WERI-Rb-1 (cell line): ENCODE measurements around the gene KPNA4.

Source experiments
- DNase-seq: peaks from one replicate; pipeline ENCODE4 v3.0.0-alpha.2; 2020
- H3K27ac ChIP-seq: fragments of 250-450 bp; sonication (Bioruptor Pico); 2 replicates; pipeline ENCODE4 v1.5.1; 2020; ENCODE audit warnings: mild to moderate bottlenecking, moderate library complexity
- H3K27me3 ChIP-seq: fragments of 250-450 bp; sonication (Bioruptor Pico); 2 replicates; pipeline ENCODE4 v1.5.1; 2021; ENCODE audit warnings: mild to moderate bottlenecking, low read depth, moderate library complexity; ENCODE audit not compliant: insufficient read depth, severe bottlenecking
- H3K36me3 ChIP-seq: fragments of 250-450 bp; sonication (Bioruptor Pico); 2 replicates; pipeline ENCODE4 v1.5.1; 2020; ENCODE audit warnings: mild to moderate bottlenecking, moderate library complexity
- H3K4me3 ChIP-seq: 2 replicates; pipeline ENCODE4 v1.5.1; 2011; ENCODE audit warnings: low read depth, mild to moderate bottlenecking, control low read depth, low read length
- H3K9me3 ChIP-seq: fragments of 250-450 bp; sonication (Bioruptor Pico); 2 replicates; pipeline ENCODE4 v1.5.1; 2021; ENCODE audit warnings: mild to moderate bottlenecking, moderate library complexity; ENCODE audit not compliant: severe bottlenecking
- CTCF ChIP-seq: IDR thresholded peaks from 2 replicates; pipeline ENCODE4 v1.5.1; 2011; ENCODE audit warnings: low read depth, mild to moderate bottlenecking, control low read depth, inconsistent platforms, low read length

The KPNA4 gene

GRCh38 chr3:160447544-160447943, 117.8 kb downstream of the KPNA4 start:
- no peak for DNase-seq
- H3K36me3 ChIP-seq: no peaks in the 10 kb centered on the region
- no peak overlapping the region for H3K4me3 ChIP-seq

GRCh38 chr3:160446522-160447056, 118.8 kb downstream of the KPNA4 start:
- H3K36me3 ChIP-seq: no peaks in the 10 kb centered on the region

More at GRCh38 chr3:160447544-160447943, 117.8 kb downstream of the KPNA4 start:
- H3K9me3 ChIP-seq: peaks cover 3% of the 10 kb centered on the region
- TF ChIP-seq CTCF: no peak
- no peak overlapping the region for H3K27ac ChIP-seq
- H3K27me3 ChIP-seq: no peaks in the 10 kb centered on the region

GRCh38 chr3:160445854-160446253, 119.5 kb downstream of the KPNA4 start:
- DNase-seq: no peak
- Histone ChIP-seq H3K27ac (no peak overlapping the region), H3K36me3 (no peaks in the 10 kb centered on the region), H3K4me3 (no peak overlapping the region), H3K9me3 (peaks cover 3% of the 10 kb centered on the region), H3K27me3 (no peaks in the 10 kb centered on the region)
- no peak for TF ChIP-seq CTCF

More at GRCh38 chr3:160446522-160447056, 118.8 kb downstream of the KPNA4 start:
- Histone ChIP-seq H3K27me3 (no peaks in the 10 kb centered on the region), H3K27ac (no peak overlapping the region), H3K4me3 (no peak overlapping the region), H3K9me3 (peaks cover 3% of the 10 kb centered on the region)
- TF ChIP-seq CTCF: no peak
- DNase-seq: no peak
